SKM-1 (cell line): ENCODE data around the gene NCOA1.
"Not testable (repeated sequence)": the region's sequence is repeated elsewhere in the genome, so short reads cannot be mapped to it uniquely, and the experiment has no call there.

Experiments used
- DNase-seq: peaks from one replicate; lab custom pipeline; 2025; ENCODE audit not compliant: unreplicated experiment; lab: John Stamatoyannopoulos, UW

NCOA1 gene

DNA sequence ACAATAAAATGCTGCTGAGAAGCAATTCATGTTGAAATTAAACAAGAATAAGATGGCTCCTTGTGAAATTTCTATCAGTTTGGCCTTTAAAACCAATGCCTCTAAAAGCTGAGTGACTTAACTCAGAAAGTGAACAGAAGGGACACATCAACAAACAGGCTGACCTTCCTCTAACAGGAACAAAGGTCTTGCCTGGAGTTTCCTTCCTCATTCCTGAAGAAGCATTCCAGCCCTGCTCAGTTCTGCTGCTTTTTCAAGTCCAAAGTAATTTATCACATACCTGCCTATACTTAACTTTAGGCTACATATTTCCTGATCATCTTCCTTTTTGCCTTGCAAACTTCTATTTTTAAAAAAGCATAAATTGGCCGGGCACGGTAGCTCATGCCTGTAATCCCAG is 288.1 kb downstream of the NCOA1 start:
- no peak for DNase-seq

GRCh38 chr2:24783641-24784040 is 292.6 kb downstream of the NCOA1 start:
- DNase-seq: no peak

DNA sequence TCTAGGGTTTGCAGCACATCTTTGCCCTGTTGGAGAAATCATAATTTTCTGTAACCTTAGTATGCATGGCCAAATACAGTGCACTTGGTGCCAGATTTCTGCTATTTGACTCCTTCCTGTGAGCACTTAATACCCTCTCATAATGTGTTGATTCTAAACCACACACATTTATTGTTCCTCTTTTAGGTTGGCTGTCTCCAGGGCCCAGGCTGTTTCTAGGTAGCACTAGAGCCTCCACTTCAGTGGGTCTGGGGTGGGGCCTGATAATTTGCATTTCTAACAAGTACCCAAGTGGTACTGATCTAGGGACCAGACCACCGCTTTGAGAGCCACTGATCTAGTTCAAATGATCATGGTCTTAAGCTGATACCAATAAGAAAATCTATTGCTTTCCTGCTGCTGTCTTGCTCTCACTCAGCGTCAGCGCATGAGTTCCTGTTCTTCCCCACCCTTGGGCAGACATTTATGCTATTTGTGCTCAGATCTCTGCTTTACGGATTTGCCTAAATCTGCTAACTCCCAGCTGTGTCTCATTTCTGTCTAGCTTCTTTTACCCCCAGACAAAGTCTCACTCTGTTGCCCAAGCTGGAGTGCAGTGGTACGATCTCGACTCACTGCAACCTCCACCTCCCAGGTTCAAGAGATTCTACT is 294.7 kb downstream of the NCOA1 start:
- DNase-seq: no peak

DNA sequence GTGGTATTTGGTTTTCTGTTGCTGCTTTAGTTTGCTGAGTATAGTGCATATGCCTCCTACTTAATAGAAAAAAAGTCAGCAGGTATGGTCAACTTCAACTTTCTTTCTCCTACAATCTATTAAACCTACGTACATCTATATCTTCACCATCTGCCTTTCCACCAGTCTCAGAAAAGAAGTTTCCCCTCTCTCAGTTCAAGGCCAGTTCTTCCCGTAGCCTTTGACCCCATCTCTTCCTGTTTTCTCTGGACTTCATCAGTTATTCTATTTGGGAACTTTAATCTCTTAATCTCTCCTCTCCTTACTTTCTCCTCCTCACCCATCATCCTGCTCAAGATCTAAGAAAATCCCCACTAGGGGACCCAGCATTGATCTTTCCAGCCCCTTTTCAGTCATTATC is 296.5 kb downstream of the NCOA1 start:
- no peak for DNase-seq

GRCh38 chr2:24788816-24789215 is 297.8 kb downstream of the NCOA1 start:
- no peak for DNase-seq

DNA sequence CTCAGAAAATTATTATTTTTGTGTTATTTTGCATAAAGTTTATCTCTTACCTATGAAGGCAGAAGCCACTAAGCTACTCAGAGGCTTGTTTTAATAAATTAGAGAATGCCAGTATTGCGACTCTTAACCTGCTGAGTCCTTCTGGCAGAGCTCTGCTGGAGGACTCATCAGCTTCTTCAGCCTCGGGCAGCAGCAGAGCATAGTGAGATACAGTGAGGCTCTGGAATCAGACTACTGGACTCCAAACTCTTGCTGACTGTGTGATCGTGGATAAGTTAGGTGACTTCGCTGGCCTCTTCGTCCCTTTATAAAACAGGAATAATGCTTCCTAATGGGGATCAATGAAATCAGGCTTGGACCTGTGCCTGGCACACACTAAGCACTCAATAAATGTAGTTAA is 300.4 kb downstream of the NCOA1 start:
- no peak for DNase-seq

- DNase-seq: no peak
Observed at GRCh38 chr2:24792542-24792873, 301.5 kb downstream of the NCOA1 start.

DNA sequence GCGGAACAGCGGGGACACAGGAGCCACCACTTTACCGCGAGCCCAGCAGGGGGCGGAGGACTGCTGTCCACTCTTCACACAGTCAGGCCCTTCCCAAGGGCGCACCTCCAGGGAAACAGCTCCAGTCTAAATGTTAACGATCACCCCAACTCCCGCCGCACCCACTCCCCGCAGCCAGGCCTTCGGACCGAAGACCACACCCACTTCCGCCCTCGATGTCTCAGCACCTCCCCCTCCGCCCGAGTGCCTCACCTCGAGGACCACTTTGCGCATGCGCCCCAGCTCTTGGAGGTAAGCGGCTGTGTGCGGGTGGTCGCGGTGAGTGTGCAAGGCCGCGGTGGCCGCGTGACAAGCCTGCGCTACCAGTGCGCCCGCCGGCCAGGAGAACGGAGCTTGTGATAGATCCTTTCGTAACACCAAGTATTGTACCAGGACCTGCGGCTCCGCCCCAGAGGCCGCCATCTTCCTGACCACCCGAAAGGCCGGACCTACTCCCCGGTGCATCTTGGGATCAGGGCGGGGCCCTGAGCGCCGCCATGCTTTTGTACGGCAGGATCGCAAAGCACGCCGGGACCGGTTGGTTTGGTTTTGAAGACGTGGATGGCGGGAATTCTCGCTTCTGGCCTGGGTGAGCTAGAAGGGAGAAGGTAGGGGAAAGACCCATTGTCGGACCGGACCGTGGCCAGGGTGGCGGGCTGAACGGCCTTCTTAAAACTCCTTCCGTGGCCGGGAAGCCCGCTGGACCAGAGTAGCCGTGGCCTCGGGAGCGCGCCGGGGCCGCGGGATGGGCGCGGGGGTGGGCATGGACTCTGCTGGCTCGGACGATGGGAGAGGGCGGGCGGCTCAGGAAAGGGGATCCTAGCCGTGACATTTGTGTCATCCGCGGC is 302.1 kb downstream of the NCOA1 start, which contains the start of the genes CENPO and PTRHD1:
CENPO (plus strand) TSS at position 552 of the 887 bp plus-strand sequence. CDS start 495 bp downstream, outside the sequence.
PTRHD1 (minus strand) TSS at position 518 of the 887 bp plus-strand sequence; CDS start at position 504, 14 bp downstream.
- peak; percentile 95 for DNase-seq

- no peak for DNase-seq
Observed at GRCh38 chr2:24793761-24794435, 302.8 kb downstream of the NCOA1 start.

DNA sequence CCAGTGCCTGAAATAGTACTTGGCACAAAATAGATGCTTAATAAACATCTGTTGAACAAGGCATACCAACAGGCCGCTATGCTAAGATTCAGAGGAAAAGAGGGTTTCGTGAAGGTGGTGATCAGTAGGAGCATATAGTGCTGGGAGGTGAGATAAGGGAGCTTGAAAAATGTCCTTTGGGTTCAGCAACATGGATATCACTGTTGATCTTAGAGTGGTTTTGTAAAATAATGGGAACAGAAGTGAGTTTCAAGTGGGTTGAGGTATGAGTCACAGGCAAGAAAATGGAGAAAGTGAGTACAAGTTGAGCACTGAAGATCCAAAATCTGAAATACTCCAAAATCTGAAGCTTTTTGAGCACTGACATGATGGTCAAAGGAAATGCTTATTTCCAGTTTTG is 306.6 kb downstream of the NCOA1 start:
- no peak for DNase-seq

- DNase-seq: not testable (repeated sequence)
Observed at GRCh38 chr2:24800487-24800886, 309.4 kb downstream of the NCOA1 start.

GRCh38 chr2:24805811-24806660 is 315.0 kb downstream of the NCOA1 start:
- not testable (repeated sequence) for DNase-seq

- DNase-seq: no peak
Observed at GRCh38 chr2:24806661-24807036, 315.6 kb downstream of the NCOA1 start.

DNA sequence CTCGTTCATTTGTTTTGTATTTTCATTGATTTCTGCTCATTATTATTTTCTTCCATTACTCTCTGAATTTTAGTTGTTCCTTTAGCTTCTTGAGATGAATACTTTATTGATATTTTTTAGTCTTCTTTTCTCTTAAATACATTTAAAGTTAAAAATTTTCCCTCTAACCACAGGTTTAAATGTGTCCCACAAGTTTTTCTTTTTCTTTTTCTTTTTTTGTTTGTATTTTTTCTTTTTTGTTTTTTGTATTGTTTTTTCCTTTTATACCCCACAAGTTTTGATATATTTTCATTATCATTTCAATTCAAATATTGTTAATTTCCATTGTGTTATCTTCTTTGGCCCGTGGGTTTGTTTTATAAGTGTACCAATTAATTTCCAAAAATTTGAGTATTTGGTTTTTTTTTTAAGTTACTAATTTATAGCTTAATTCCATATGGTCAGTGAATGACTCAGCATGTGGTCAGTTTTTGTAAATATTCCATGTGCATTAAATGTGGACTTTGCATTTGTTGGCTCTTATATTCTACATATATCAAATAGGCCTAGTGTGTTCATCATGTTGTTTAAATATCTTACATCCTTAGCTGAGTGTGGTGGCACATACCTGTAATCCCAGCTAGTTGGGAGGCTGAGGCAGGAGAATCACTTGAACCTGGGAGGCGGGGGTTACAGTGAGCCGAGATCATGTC is 318.4 kb downstream of the NCOA1 start:
- no peak for DNase-seq

- DNase-seq: no peak
Observed at GRCh38 chr2:24813691-24814137, 322.7 kb downstream of the NCOA1 start.

DNA sequence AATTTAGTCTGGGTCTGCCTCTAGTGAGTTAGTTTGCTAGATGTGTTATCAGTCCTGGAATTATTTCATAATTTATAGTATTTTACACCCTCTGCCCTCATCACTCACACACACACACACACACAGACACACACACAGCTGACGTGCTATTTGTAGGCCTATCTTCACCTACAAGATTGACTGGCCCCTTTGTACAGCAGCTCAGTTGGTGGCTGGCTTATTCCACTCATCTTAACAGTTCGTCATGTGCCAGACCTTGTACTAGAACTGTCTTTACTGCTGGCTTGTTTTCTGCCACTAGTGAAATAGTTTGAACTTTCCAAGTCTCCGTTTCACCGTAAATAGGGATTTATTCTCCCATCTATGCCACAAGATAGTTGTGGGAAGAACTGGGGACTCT is 323.5 kb downstream of the NCOA1 start:
- DNase-seq: no peak

GRCh38 chr2:24815171-24815570 is 324.1 kb downstream of the NCOA1 start:
- no peak for DNase-seq

DNA sequence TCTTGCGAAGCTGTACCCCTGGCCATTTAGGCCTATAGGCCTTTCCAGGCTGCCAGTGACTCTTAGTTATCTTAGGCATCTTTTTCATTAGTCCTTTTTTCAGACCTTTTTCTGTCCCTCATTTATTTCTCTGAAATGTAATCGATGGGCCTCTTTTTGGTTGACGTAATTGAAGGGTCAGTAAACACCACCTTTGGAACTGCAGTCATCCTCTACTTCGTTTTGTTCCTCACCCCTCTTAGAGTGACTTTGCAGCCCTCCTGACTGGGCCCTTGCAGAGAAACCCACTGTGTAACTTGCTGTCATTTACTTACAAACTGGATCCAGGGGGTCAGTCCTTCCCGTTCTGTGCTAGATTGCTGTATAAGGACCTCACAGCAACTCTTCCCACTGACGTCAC is 325.4 kb downstream of the NCOA1 start:
- DNase-seq: no peak

GRCh38 chr2:24816884-24817283 is 325.8 kb downstream of the NCOA1 start:
- DNase-seq: no peak

GRCh38 chr2:24818721-24819167 is 327.7 kb downstream of the NCOA1 start:
- no peak for DNase-seq
